ENCODE results near the gene TMEM145. TPM values are rescaled to one million over a fixed set of nuclear protein-coding genes. Genes with fewer than 3 reads are reported as not detected.

The TMEM145 gene
- total RNA-seq, 2 donors from 2014 or later, result 0.85 TPM; not detected in 1

DNA sequence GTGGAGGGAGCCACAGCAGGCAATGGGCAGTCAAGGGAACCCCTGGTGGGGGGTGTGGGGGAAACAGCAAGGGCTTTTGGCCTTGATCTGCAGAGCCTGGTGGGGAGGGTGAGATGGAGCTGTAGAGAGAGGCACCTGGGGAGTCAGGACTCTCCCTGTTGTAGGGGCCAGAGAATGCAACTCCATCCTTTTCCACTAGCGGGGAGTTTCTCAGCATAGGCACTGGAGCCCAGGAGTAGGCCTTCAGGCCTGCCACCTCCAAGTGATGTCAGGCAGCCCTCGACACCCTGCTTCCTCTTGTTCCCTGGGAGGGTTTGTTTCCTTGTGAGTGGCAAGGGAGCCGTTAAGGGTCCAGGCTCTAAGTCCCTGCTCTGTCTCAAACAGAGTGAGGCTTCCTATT is 37.3 kb downstream of the TMEM145 start:
- Histone ChIP-seq H3K9me3 (no peaks in the 10 kb centered on the region), H3K36me3 (peaks cover 0 to 4% of the 10 kb centered on the region in 2 donors), H3K27ac (no peak overlapping the region), H3K4me1 (replicated peaks) (no peaks in the 10 kb centered on the region), H3K4me3 (no peak overlapping the region), H3K27me3 (replicated peaks; ENCODE audit: insufficient read depth) (no peaks in the 10 kb centered on the region)
- WGBS, result 100% methylated on average over 3 of the region's 3 CpGs
- TF ChIP-seq, protein P1, sequence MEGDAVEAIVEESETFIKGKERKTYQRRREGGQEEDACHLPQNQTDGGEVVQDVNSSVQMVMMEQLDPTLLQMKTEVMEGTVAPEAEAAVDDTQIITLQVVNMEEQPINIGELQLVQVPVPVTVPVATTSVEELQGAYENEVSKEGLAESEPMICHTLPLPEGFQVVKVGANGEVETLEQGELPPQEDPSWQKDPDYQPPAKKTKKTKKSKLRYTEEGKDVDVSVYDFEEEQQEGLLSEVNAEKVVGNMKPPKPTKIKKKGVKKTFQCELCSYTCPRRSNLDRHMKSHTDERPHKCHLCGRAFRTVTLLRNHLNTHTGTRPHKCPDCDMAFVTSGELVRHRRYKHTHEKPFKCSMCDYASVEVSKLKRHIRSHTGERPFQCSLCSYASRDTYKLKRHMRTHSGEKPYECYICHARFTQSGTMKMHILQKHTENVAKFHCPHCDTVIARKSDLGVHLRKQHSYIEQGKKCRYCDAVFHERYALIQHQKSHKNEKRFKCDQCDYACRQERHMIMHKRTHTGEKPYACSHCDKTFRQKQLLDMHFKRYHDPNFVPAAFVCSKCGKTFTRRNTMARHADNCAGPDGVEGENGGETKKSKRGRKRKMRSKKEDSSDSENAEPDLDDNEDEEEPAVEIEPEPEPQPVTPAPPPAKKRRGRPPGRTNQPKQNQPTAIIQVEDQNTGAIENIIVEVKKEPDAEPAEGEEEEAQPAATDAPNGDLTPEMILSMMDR (IDR thresholded peaks at IDR 0.05), result no peak
- TF ChIP-seq POLR2AphosphoS5 (IDR thresholded peaks at IDR 0.05) (no peak), POLR2A (IDR thresholded peaks at IDR 0.05) (no peak)
- intact Hi-C loops (cut with DNase I), result no loop called here
- no peak for DNase-seq (ENCODE audit: low spot score)

DNA sequence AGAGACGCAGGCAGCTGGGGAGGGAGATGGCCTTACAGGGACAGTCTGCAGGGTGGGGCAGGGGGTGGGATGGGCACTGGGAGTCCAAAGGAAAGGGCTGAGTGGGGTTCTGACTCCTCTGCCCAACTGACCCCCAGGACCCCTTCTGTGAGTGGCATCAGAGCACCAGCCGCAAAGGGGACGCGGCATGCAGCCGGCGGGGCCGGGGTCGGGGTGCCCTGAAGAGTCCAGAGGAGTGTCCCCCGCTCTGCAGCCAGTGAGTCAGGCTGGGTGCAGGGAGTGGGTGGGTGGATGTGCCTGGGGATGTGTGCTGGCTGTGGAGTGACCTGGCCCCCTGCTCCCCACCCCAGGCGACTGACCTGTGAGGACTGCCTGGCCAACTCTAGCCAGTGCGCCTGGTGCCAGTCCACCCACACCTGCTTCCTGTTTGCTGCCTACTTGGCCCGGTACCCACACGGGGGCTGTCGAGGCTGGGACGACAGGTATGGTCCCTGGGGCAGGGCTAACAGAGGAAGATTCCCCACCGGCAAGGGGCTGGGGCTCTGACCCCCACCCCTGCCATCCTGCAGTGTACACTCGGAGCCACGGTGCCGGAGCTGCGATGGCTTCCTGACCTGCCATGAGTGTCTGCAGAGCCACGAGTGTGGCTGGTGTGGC is 38.1 kb downstream of the TMEM145 start:
- Histone ChIP-seq H3K27ac (no peak overlapping the region), H3K4me3 (no peak overlapping the region), H3K36me3 (peaks cover 0 to 4% of the 10 kb centered on the region in 2 donors), H3K4me1 (replicated peaks) (no peaks in the 10 kb centered on the region), H3K9me3 (no peaks in the 10 kb centered on the region), H3K27me3 (replicated peaks; ENCODE audit: insufficient read depth) (no peaks in the 10 kb centered on the region)
- TF ChIP-seq POLR2A (IDR thresholded peaks at IDR 0.05) (no peak), POLR2AphosphoS5 (IDR thresholded peaks at IDR 0.05) (no peak)
- TF ChIP-seq, protein P1 (IDR thresholded peaks at IDR 0.05), result no peak
- WGBS, result 84% methylated on average over 20 of the region's 21 CpGs
- intact Hi-C loops (cut with DNase I), result no loop called here
- DNase-seq (ENCODE audit: low spot score), result no peak

DNA sequence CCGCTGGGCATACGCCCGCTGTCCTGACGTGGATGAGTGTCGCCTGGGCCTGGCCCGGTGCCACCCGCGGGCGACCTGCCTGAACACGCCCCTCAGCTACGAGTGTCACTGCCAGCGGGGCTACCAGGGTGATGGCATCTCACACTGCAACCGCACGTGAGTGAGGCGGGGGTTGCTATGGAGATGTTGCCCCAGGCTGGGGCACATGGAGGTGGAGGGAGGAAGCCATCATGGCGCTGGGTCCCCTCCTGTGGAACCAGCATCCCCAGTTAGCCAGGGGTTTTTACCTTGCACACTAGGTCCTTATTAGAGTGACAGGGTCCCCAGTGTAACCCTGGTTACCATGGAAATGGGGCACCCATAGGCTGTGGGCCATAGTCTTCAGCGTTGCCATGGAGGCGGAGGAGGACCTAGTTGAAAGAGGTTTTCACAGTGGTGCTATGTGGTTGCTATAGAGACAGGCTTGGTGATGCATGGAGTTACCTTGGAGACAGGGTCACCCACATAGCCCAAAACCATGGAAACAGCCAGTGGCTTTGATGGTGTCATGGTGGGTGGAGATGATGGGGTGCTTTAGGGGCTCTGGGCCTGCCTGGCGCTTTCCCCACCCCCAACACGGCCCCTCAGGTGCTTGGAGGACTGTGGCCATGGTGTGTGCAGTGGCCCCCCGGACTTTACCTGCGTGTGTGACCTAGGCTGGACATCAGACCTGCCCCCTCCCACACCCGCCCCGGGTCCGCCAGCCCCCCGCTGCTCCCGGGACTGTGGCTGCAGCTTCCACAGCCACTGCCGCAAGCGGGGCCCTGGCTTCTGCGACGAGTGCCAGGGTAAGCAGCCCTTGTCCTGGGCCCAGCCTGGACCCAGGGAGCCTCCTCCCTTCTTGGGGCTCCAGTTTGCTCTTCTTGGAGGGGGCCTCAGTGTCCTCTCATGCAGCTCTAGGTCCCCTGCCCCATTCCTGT is 39.5 kb downstream of the TMEM145 start:
- TF ChIP-seq POLR2A (IDR thresholded peaks at IDR 0.05) (no peak), POLR2AphosphoS5 (IDR thresholded peaks at IDR 0.05) (no peak)
- TF ChIP-seq, protein P1 (IDR thresholded peaks at IDR 0.05), result no peak
- no peak overlapping the region for H3K4me3 ChIP-seq
- no peak overlapping the region for H3K27ac ChIP-seq
- H3K9me3 ChIP-seq, result no peaks in the 10 kb centered on the region
- intact Hi-C loops (cut with DNase I), result no loop called here
- H3K4me1 ChIP-seq (replicated peaks), result no peaks in the 10 kb centered on the region
- peaks cover 4 to 5% of the 10 kb centered on the region in 2 donors for H3K36me3 ChIP-seq
- no peaks in the 10 kb centered on the region for H3K27me3 ChIP-seq (replicated peaks; ENCODE audit: insufficient read depth)
- WGBS, result 63% methylated on average over 26 of the region's 31 CpGs
- DNase-seq (ENCODE audit: low spot score), result peak; percentile 22

DNA sequence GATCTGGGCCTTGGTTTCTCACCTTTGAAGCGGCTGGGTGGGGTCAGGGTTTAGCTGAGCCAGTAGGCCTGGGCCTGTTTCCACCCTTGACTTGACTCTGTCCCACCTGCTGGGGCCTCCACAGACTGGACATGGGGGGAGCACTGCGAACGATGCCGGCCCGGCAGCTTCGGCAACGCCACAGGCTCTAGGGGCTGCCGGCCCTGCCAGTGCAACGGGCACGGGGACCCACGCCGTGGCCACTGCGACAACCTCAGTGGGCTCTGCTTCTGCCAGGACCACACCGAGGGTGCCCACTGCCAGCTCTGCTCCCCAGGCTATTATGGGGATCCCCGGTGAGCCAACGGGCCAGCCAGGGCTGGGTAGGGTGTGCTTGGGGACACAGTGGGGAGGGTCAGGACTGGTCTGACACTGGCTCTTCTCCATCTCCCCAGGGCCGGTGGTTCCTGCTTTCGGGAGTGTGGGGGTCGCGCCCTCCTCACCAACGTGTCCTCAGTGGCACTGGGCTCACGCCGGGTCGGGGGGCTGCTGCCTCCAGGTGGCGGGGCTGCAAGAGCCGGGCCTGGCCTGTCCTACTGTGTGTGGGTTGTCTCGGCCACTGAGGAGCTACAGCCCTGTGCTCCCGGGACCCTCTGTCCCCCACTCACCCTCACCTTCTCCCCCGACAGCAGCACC is 40.4 kb downstream of the TMEM145 start:
- no peak overlapping the region for H3K4me3 ChIP-seq
- H3K27me3 ChIP-seq (replicated peaks; ENCODE audit: insufficient read depth), result no peaks in the 10 kb centered on the region
- no peaks in the 10 kb centered on the region for H3K4me1 ChIP-seq (replicated peaks)
- peaks cover 3 to 5% of the 10 kb centered on the region in 2 donors for H3K36me3 ChIP-seq
- WGBS, result 91% methylated on average over 22 of the region's 29 CpGs
- TF ChIP-seq, protein P1 (IDR thresholded peaks at IDR 0.05), result no peak
- TF ChIP-seq POLR2AphosphoS5 (IDR thresholded peaks at IDR 0.05) (no peak), POLR2A (IDR thresholded peaks at IDR 0.05) (no peak)
- H3K9me3 ChIP-seq, result no peaks in the 10 kb centered on the region
- intact Hi-C loops (cut with DNase I), result no loop called here
- DNase-seq (ENCODE audit: low spot score), result no peak
- H3K27ac ChIP-seq, result no peak overlapping the region

Data from prostate gland (tissue), 2 donors.